HepG2 (cell line): Measurements from ENCODE around the gene ARHGEF16. TPM values are rescaled to one million over a fixed set of nuclear protein-coding genes. Genes with fewer than 3 reads are reported as not detected.

Experiments
- ATAC-seq: fragments of 200-7000 bp; cut with Tn5 transposase; 3 replicates; pipeline ENCODE4 v1.9.1; 2020; ENCODE audit warnings: mild to moderate bottlenecking, moderate library complexity
- BruUV-seq: library from RNA; stranded (reverse); fragments of 400-500 nt; replicated peaks from 2 replicates; lab custom pipeline; 2021; lab: Mats Ljungman, UMichigan
- CTCF ChIA-PET: fragments of 300-600 bp; formaldehyde crosslinking; extraction: SDS; loops from one replicate; lab custom pipeline; 2021; ENCODE audit warnings: low total read pairs, inconsistent platforms, low intra/inter-chr PET ratio; lab: Yijun Ruan, JAX
- POLR2A ChIA-PET: fragments of 350-600 bp; sonication (Branson Sonifier 250); formaldehyde crosslinking; loops from one replicate; lab custom pipeline; 2020; ENCODE audit warnings: antibody characterized with exemption, inconsistent platforms; lab: Yijun Ruan, JAX
- DNase-seq: peaks from one replicate; pipeline ENCODE4 v3.0.0-alpha.2; 2015; ENCODE audit warnings: low spot score
- FAIRE-seq: peaks from 3 replicates; lab custom pipeline; 2011; peaks lifted over from hg19 to GRCh38; lab: Jason Lieb, UNC
- H2AFZ ChIP-seq: one replicate; pipeline ENCODE4 v1.6.1; 2011; ENCODE audit warnings: low read length, inconsistent platforms
- H3K27ac ChIP-seq: fragments of 300-600 bp; 3 replicates; pipeline ENCODE4 v1.8.0; 2011; ENCODE audit warnings: mixed run types, mild to moderate bottlenecking, mixed read lengths, low read length, inconsistent platforms; ENCODE audit not compliant: insufficient read depth; ENCODE audit errors: extremely low read length
- H3K27me3 ChIP-seq, 2 experiments: fragments of 200-600 bp in 1 of 2; 2 replicates in 1 of 2; 3 replicates in 1 of 2; pipeline versions ENCODE4 v1.6.0 to v1.8.0; 2011; ENCODE audit warnings: low read length in 2 of 2, mild to moderate bottlenecking in 2 of 2, moderate library complexity in 2 of 2, inconsistent platforms in 1 of 2; ENCODE audit not compliant: insufficient read depth in 2 of 2, control insufficient read depth in 1 of 2
- H3K36me3 ChIP-seq, 2 experiments: fragments of 200-600 bp in 1 of 2; replicated peaks in 1 of 2; 2 replicates in 1 of 2; 3 replicates in 1 of 2; pipeline versions ENCODE4 v1.5.1 to v1.8.0; 2011; ENCODE audit warnings: low read length in 2 of 2, inconsistent platforms in 1 of 2; ENCODE audit not compliant: insufficient read depth in 2 of 2, control insufficient read depth in 1 of 2
- H3K4me1 ChIP-seq: 2 replicates; pipeline ENCODE4 v1.5.1; 2012; ENCODE audit warnings: low read length, inconsistent platforms; ENCODE audit not compliant: insufficient read depth
- H3K4me2 ChIP-seq: 2 replicates; pipeline ENCODE4 v1.6.0; 2011; ENCODE audit warnings: low read depth, low read length, inconsistent platforms
- H3K4me3 ChIP-seq, 3 experiments: fragments of 200-600 bp in 1 of 3; sonication (generic), shearing (Covaris generic) in 1 of 3; replicated peaks in 1 of 3; 2 replicates each; pipeline ENCODE4 v1.5.1; 2011 to 2016; ENCODE audit warnings: low read length in 3 of 3, inconsistent platforms in 2 of 3, low read depth in 2 of 3, mild to moderate bottlenecking in 2 of 3, control low read depth in 1 of 3, mixed read lengths in 1 of 3; ENCODE audit not compliant: insufficient read depth in 1 of 3
- H3K79me2 ChIP-seq: one replicate; pipeline ENCODE4 v1.6.1; 2011; ENCODE audit warnings: low read length, inconsistent platforms; ENCODE audit not compliant: insufficient read depth
- H3K9ac ChIP-seq: 2 replicates; pipeline ENCODE4 v1.6.0; 2011; ENCODE audit warnings: mild to moderate bottlenecking, low read depth, low read length, inconsistent platforms; ENCODE audit not compliant: insufficient read depth
- H3K9me3 ChIP-seq: 2 replicates; pipeline ENCODE4 v1.5.1; 2012; ENCODE audit warnings: mild to moderate bottlenecking, low read length
- H4K20me1 ChIP-seq: 2 replicates; pipeline ENCODE4 v1.6.0; 2011; ENCODE audit warnings: inconsistent platforms, mild to moderate bottlenecking, low read length, moderate library complexity; ENCODE audit not compliant: insufficient read depth
- ATF7-NPFF ChIP-seq: sonication (generic); formaldehyde crosslinking; IDR thresholded peaks from 2 replicates; pipeline ENCODE4 v1.8.1; 2023; ENCODE audit warnings: mild to moderate bottlenecking, low read depth, missing genetic modification reagents, moderate library complexity
- CBX2 ChIP-seq, 2 experiments: fragments of 200-600 bp in 1 of 2; sonication (generic); formaldehyde crosslinking in 1 of 2; IDR thresholded peaks; 2 replicates each; pipeline versions ENCODE4 v1.7.0 to v1.8.1; 2018 to 2022; ENCODE audit warnings: low read depth in 2 of 2, low read length in 1 of 2, mild to moderate bottlenecking in 1 of 2, missing genetic modification reagents in 1 of 2
- DPF2 ChIP-seq: sonication (generic); formaldehyde crosslinking; IDR thresholded peaks from 2 replicates; pipeline ENCODE4 v1.4.0; 2020; ENCODE audit warnings: mild to moderate bottlenecking, low read depth, missing genetic modification reagents, borderline replicate concordance
- ERF ChIP-seq: IDR thresholded peaks from 2 replicates; pipeline ENCODE4 v1.6.1; 2018; ENCODE audit warnings: missing biosample characterization, missing genetic modification reagents
- MEIS2 ChIP-seq: sonication (generic); formaldehyde crosslinking; IDR thresholded peaks from 2 replicates; pipeline ENCODE4 v1.9.0; 2021; ENCODE audit warnings: mild to moderate bottlenecking, missing genetic modification reagents
- MXD4 ChIP-seq: IDR thresholded peaks from 2 replicates; pipeline ENCODE4 v1.6.1; 2016; ENCODE audit warnings: mild to moderate bottlenecking, missing biosample characterization, missing genetic modification reagents
- NR2F2 ChIP-seq: IDR thresholded peaks from 2 replicates; pipeline ENCODE4 v1.6.1; 2012; ENCODE audit warnings: low read depth, inconsistent platforms, borderline replicate concordance
- SETDB1 ChIP-seq: sonication (generic); formaldehyde crosslinking; IDR thresholded peaks from 2 replicates; pipeline ENCODE4 v1.5.1; 2020; ENCODE audit warnings: missing genetic modification reagents, mild to moderate bottlenecking, borderline replicate concordance
- ZFP82 ChIP-seq: sonication (generic); formaldehyde crosslinking; IDR thresholded peaks from 2 replicates; pipeline ENCODE4 v1.5.1; 2020; ENCODE audit warnings: mild to moderate bottlenecking, missing genetic modification reagents, borderline replicate concordance
- ZNF292 ChIP-seq: sonication (generic); formaldehyde crosslinking; IDR thresholded peaks from 2 replicates; pipeline ENCODE4 v1.8.1; 2022; ENCODE audit warnings: mild to moderate bottlenecking, low read depth, missing genetic modification reagents, borderline replicate concordance
- ZNF501 ChIP-seq: sonication (generic); formaldehyde crosslinking; IDR thresholded peaks from 2 replicates; pipeline ENCODE4 v1.5.1; 2020; ENCODE audit warnings: mild to moderate bottlenecking, moderate library complexity, missing genetic modification reagents
- ZNF674 ChIP-seq: sonication (generic); formaldehyde crosslinking; IDR thresholded peaks from 2 replicates; pipeline ENCODE4 v1.5.0; 2020; ENCODE audit warnings: low read depth, mild to moderate bottlenecking, missing genetic modification reagents
- WGBS: methylation state at CpG from one replicate; pipeline ENCODE4 v1.1.6; 2017; ENCODE audit warnings: low lambda C conversion rate; 5-methylcytosine and 5-hydroxymethylcytosine counted together
- in situ Hi-C: cut with HindIII; loops from 2 replicates; pipeline ENCODE4 v1.10.0; 2017; ENCODE audit warnings: low pct_unique_long_range_greater_than_20kb; ENCODE audit not compliant: extremely low pct_ligation_motif_present
- intact Hi-C: fragments of 100-400 bp; cut with micrococcal nuclease; formaldehyde crosslinking; loops from one replicate; pipeline ENCODE4 v1.10.0; 2022; ENCODE audit not compliant: unreplicated experiment
- polyA plus RNA-seq, 8 experiments: library from polyadenylated mRNA; depleted of rRNA in 3 of 8; stranded (reverse) in 7 of 8; unstranded in 1 of 8; fragments of >200 nt; fragmentation: Illumina TruSeq in 4 of 8; extraction: Trizol in 4 of 8; gene quantifications; 2 replicates each; pipeline versions ENCODE4 v1.2.1 to v1.2.3, GENCODE V29; 2011 to 2016; ENCODE audit warnings: low read depth in 4 of 8, missing spikeins in 1 of 8, mixed read lengths in 1 of 8; ENCODE audit not compliant: insufficient read depth in 1 of 8
- total RNA-seq, 5 experiments: library from RNA; depleted of rRNA; stranded (reverse); fragments of >200 nt; fragmentation: Illumina TruSeq; extraction: Trizol; gene quantifications; 2 replicates each; pipeline ENCODE4 v1.2.3, GENCODE V29; 2016; ENCODE audit warnings: low read depth in 1 of 5
- TF ChIP-seq, protein P1 (sequence below): conservative IDR thresholded peaks from 2 replicates; pipeline ENCODE4 v1.6.1; 2018; ENCODE audit warnings: missing genetic modification reagents
- TF ChIP-seq, protein P2 (sequence below): IDR thresholded peaks from 2 replicates; pipeline ENCODE4 v1.6.1; 2018; ENCODE audit warnings: missing genetic modification reagents, mild to moderate bottlenecking, missing compliant biosample characterization
- TF ChIP-seq, protein P3 (sequence below): sonication (generic); formaldehyde crosslinking; IDR thresholded peaks from 2 replicates; pipeline ENCODE4 v1.4.0; 2020; ENCODE audit warnings: mild to moderate bottlenecking, missing genetic modification reagents
- TF ChIP-seq, protein P4 (sequence below): IDR thresholded peaks from 2 replicates; pipeline ENCODE4 v1.6.1; 2016; ENCODE audit warnings: mild to moderate bottlenecking
- TF ChIP-seq, protein P5 (sequence below): sonication (generic); formaldehyde crosslinking; IDR thresholded peaks from 2 replicates; pipeline ENCODE4 v1.5.0; 2020; ENCODE audit warnings: missing genetic modification reagents

ARHGEF16 gene
- total and polyA plus RNA-seq, 2 of the 13 experiments (the other 11 are each of a cell fraction or from before 2014, with no cell fraction given) = 20.3 to 39.9 TPM

DNA sequence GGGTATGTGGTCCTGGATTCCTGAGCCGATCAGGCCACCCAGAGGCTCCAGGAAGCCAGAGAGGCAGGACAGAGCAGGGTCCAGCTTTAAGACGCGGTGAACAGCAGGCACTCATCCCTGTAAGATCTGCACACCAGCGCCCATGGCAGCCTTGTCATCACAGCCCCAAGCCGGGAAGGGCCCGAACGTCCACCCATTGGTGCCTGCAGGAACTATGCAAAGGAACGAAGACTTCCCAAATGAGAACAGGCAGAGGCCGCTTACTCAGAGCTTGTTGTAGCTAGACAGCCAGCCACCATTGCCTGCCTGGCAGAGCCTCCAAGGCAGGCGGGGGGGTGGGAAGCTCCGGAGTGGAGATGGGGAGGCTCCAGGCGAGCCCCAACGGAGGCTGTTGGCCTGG lies 12.1 kb upstream of the ARHGEF16 start:
- H3K36me3 ChIP-seq = no peaks in the 10 kb centered on the region
- H2AFZ ChIP-seq = no peak overlapping the region
- no peaks in the 10 kb centered on the region for H3K9me3 ChIP-seq
- in situ Hi-C loops = loop anchor here (5.0 kb wide), 1 partner anchor 40 kb away; no protein-coding TSS in a partner anchor
- peaks cover 0 to 6% of the 10 kb centered on the region in 2 experiments; a peak in 1 of 5 replicates for H3K27me3 ChIP-seq
- no peak overlapping the region for H3K9ac ChIP-seq
- POLR2A ChIA-PET = no interaction called here
- 0 out of 2 replicates have a peak overlapping the region, but pooled peaks have one; percentile 15 for H3K4me2 ChIP-seq
- CTCF ChIA-PET = no interaction called here
- no peaks in the 10 kb centered on the region for H3K79me2 ChIP-seq
- H3K4me3 ChIP-seq = no peak overlapping the region
- no peak for DNase-seq
- no peaks in the 10 kb centered on the region for H4K20me1 ChIP-seq
- intact Hi-C loops = no loop called here
- no peak for FAIRE-seq
- ATAC-seq = no peak
- peaks cover 65% of the 10 kb centered on the region for H3K4me1 ChIP-seq
- H3K27ac ChIP-seq = no peak overlapping the region
- BruUV-seq = no TSS peak
- WGBS = 76% methylated on average over 10 of the region's 13 CpGs
- TF ChIP-seq, protein P1, sequence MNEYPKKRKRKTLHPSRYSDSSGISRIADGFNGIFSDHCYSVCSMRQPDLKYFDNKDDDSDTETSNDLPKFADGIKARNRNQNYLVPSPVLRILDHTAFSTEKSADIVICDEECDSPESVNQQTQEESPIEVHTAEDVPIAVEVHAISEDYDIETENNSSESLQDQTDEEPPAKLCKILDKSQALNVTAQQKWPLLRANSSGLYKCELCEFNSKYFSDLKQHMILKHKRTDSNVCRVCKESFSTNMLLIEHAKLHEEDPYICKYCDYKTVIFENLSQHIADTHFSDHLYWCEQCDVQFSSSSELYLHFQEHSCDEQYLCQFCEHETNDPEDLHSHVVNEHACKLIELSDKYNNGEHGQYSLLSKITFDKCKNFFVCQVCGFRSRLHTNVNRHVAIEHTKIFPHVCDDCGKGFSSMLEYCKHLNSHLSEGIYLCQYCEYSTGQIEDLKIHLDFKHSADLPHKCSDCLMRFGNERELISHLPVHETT = no peak
- TF ChIP-seq ZNF292 (CRISPR knock-in tag) (no peak), ERF (no peak), ATF7-NPFF (CRISPR knock-in tag) (no peak), NR2F2 (no peak), DPF2 (CRISPR knock-in tag) (no peak), ZNF674 (CRISPR knock-in tag) (no peak), MEIS2 (CRISPR knock-in tag) (no peak), SETDB1 (CRISPR knock-in tag) (no peak), ZNF501 (no peak), CBX2 (IDR thresholded peaks at IDR 0.05; ENCODE audit: low read depth, low read length) (no peak), CBX2 (CRISPR knock-in tag; IDR thresholded peaks at IDR 0.05; ENCODE audit: low read depth) (no peak), ZFP82 (no peak), MXD4 (no peak)
- TF ChIP-seq, protein P2, sequence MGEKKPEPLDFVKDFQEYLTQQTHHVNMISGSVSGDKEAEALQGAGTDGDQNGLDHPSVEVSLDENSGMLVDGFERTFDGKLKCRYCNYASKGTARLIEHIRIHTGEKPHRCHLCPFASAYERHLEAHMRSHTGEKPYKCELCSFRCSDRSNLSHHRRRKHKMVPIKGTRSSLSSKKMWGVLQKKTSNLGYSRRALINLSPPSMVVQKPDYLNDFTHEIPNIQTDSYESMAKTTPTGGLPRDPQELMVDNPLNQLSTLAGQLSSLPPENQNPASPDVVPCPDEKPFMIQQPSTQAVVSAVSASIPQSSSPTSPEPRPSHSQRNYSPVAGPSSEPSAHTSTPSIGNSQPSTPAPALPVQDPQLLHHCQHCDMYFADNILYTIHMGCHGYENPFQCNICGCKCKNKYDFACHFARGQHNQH (CRISPR knock-in tag) = no peak
- TF ChIP-seq, protein P3, sequence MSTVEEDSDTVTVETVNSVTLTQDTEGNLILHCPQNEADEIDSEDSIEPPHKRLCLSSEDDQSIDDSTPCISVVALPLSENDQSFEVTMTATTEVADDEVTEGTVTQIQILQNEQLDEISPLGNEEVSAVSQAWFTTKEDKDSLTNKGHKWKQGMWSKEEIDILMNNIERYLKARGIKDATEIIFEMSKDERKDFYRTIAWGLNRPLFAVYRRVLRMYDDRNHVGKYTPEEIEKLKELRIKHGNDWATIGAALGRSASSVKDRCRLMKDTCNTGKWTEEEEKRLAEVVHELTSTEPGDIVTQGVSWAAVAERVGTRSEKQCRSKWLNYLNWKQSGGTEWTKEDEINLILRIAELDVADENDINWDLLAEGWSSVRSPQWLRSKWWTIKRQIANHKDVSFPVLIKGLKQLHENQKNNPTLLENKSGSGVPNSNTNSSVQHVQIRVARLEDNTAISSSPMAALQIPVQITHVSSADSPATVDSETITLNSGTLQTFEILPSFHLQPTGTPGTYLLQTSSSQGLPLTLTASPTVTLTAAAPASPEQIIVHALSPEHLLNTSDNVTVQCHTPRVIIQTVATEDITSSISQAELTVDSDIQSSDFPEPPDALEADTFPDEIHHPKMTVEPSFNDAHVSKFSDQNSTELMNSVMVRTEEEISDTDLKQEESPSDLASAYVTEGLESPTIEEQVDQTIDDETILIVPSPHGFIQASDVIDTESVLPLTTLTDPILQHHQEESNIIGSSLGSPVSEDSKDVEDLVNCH = no peak
- TF ChIP-seq, protein P4, sequence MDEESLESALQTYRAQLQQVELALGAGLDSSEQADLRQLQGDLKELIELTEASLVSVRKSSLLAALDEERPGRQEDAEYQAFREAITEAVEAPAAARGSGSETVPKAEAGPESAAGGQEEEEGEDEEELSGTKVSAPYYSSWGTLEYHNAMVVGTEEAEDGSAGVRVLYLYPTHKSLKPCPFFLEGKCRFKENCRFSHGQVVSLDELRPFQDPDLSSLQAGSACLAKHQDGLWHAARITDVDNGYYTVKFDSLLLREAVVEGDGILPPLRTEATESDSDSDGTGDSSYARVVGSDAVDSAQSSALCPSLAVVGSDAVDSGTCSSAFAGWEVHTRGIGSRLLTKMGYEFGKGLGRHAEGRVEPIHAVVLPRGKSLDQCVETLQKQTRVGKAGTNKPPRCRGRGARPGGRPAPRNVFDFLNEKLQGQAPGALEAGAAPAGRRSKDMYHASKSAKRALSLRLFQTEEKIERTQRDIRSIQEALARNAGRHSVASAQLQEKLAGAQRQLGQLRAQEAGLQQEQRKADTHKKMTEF = no peak
- TF ChIP-seq, protein P5, sequence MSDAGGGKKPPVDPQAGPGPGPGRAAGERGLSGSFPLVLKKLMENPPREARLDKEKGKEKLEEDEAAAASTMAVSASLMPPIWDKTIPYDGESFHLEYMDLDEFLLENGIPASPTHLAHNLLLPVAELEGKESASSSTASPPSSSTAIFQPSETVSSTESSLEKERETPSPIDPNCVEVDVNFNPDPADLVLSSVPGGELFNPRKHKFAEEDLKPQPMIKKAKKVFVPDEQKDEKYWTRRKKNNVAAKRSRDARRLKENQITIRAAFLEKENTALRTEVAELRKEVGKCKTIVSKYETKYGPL (CRISPR knock-in tag) = no peak
